Measurements from ENCODE around the gene FLVCR2. TPM values are rescaled to one million over a fixed set of nuclear protein-coding genes. Genes with fewer than 3 reads are reported as not detected.

Gene FLVCR2
- polyA plus RNA-seq, 1 donor from 2014 or later: not detected

DNA sequence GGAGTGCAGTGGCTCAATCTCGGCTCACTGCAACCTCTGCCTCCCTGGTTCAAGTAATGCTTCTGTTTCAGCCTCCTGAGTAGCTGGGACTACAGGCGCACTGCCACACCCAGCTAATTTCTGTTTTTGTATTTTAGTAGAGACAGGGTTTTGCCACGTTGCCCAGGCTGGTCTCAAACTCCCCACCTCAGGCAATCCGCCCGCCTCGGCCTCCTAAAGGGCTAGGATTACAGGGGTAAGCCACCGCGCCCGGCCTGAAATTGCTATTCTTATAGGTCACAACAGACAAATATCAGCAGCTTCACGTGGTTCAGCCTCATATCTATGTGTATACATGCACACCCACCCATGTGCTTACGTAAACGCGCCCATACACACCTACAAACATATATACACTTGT lies 32.5 kb upstream of the FLVCR2 start:
- Histone ChIP-seq H3K9me2 (ENCODE audit: insufficient read depth, low read length) (no peaks in the 10 kb centered on the region), H3K4me3 (ENCODE audit: low read length) (no peak overlapping the region), H3K79me2 (replicated peaks; ENCODE audit: insufficient read depth, low read length) (no peaks in the 10 kb centered on the region), H4K20me1 (ENCODE audit: insufficient read depth) (no peaks in the 10 kb centered on the region), H3K9ac (ENCODE audit: low read length) (no peak overlapping the region), H3K4me2 (ENCODE audit: low read length) (no peak overlapping the region), H3K36me3 (ENCODE audit: insufficient read depth, low read length) (no peaks in the 10 kb centered on the region), H2AFZ (ENCODE audit: low read depth, low read length) (no peak overlapping the region), H3F3A (ENCODE audit: insufficient read depth, low read length, poor library complexity, severe bottlenecking) (no peaks in the 10 kb centered on the region), H3K27me3 (ENCODE audit: insufficient read depth, low read depth, low read length) (no peaks in the 10 kb centered on the region), H3K9me3 (ENCODE audit: low read length) (no peaks in the 10 kb centered on the region), H3K27ac (ENCODE audit: low read length) (no peak overlapping the region)
- TF ChIP-seq MXI1 (conservative IDR thresholded peaks at IDR 0.05; ENCODE audit: poor library complexity, severe bottlenecking) (no peak), EZH2 (IDR thresholded peaks at IDR 0.05; ENCODE audit: borderline replicate concordance, insufficient read depth, low read length, poor library complexity, severe bottlenecking) (no peak), POLR2AphosphoS5 (IDR thresholded peaks at IDR 0.05) (no peak), RAD21 (conservative IDR thresholded peaks at IDR 0.05) (no peak), TAF1 (IDR thresholded peaks at IDR 0.05; ENCODE audit: low read depth) (no peak), EP300 (conservative IDR thresholded peaks at IDR 0.05; ENCODE audit: poor library complexity, severe bottlenecking) (no peak), SMC3 (conservative IDR thresholded peaks at IDR 0.05; ENCODE audit: poor library complexity) (no peak)
- TF ChIP-seq, protein P1, sequence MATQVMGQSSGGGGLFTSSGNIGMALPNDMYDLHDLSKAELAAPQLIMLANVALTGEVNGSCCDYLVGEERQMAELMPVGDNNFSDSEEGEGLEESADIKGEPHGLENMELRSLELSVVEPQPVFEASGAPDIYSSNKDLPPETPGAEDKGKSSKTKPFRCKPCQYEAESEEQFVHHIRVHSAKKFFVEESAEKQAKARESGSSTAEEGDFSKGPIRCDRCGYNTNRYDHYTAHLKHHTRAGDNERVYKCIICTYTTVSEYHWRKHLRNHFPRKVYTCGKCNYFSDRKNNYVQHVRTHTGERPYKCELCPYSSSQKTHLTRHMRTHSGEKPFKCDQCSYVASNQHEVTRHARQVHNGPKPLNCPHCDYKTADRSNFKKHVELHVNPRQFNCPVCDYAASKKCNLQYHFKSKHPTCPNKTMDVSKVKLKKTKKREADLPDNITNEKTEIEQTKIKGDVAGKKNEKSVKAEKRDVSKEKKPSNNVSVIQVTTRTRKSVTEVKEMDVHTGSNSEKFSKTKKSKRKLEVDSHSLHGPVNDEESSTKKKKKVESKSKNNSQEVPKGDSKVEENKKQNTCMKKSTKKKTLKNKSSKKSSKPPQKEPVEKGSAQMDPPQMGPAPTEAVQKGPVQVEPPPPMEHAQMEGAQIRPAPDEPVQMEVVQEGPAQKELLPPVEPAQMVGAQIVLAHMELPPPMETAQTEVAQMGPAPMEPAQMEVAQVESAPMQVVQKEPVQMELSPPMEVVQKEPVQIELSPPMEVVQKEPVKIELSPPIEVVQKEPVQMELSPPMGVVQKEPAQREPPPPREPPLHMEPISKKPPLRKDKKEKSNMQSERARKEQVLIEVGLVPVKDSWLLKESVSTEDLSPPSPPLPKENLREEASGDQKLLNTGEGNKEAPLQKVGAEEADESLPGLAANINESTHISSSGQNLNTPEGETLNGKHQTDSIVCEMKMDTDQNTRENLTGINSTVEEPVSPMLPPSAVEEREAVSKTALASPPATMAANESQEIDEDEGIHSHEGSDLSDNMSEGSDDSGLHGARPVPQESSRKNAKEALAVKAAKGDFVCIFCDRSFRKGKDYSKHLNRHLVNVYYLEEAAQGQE (IDR thresholded peaks at IDR 0.05; ENCODE audit: borderline replicate concordance): no peak
- TF ChIP-seq, protein P2, sequence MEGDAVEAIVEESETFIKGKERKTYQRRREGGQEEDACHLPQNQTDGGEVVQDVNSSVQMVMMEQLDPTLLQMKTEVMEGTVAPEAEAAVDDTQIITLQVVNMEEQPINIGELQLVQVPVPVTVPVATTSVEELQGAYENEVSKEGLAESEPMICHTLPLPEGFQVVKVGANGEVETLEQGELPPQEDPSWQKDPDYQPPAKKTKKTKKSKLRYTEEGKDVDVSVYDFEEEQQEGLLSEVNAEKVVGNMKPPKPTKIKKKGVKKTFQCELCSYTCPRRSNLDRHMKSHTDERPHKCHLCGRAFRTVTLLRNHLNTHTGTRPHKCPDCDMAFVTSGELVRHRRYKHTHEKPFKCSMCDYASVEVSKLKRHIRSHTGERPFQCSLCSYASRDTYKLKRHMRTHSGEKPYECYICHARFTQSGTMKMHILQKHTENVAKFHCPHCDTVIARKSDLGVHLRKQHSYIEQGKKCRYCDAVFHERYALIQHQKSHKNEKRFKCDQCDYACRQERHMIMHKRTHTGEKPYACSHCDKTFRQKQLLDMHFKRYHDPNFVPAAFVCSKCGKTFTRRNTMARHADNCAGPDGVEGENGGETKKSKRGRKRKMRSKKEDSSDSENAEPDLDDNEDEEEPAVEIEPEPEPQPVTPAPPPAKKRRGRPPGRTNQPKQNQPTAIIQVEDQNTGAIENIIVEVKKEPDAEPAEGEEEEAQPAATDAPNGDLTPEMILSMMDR (IDR thresholded peaks at IDR 0.05; ENCODE audit: poor library complexity, severe bottlenecking): no peak

DNA sequence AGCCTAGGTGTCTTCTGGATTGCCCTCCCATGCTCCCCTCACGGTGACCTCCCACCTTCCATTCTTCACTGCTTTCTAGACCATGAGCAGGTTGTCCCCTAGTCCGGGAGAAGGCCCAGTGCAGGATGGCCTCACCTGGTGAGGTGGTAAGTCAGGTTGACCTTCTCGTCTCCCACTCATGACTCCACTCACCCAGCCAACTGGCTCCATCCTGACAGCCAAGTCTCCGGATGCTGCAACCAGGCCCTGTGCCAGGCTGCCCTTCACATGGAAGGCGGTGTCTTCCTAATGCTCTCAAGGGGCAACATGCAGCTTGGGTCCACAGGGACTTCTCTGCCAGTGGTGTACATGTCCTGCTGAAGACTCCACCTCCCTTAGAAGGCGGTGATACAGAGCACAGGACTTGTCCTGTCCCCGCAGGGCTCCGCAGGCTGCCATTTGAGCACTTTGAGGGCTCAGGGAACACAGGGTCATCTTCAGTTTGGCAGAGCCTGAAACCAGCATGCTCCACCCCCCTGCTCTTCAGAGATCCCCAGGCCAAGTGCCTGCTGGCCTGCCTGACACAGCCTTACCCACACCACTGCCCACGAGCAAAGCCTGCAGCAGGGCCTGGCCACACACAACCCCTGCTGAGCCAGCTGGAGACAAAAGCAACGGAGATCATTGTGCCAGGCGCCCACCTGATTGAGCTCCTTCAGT lies 30.7 kb upstream of the FLVCR2 start:
- H3K4me2 ChIP-seq (ENCODE audit: low read length): no peak overlapping the region
- H3K27ac ChIP-seq (ENCODE audit: low read length): no peak overlapping the region
- no peak for TF ChIP-seq MXI1 (conservative IDR thresholded peaks at IDR 0.05; ENCODE audit: poor library complexity, severe bottlenecking)
- TF ChIP-seq, protein P1 (IDR thresholded peaks at IDR 0.05; ENCODE audit: borderline replicate concordance): no peak
- TF ChIP-seq, protein P2 (IDR thresholded peaks at IDR 0.05; ENCODE audit: poor library complexity, severe bottlenecking): no peak
- no peak for TF ChIP-seq POLR2AphosphoS5 (IDR thresholded peaks at IDR 0.05)

More for the DNA sequence above, 30.7 kb upstream of the FLVCR2 start:
- Histone ChIP-seq H3K9me3 (ENCODE audit: low read length) (no peaks in the 10 kb centered on the region), H3K4me3 (ENCODE audit: low read length) (no peak overlapping the region), H3K9me2 (ENCODE audit: insufficient read depth, low read length) (no peaks in the 10 kb centered on the region), H4K20me1 (ENCODE audit: insufficient read depth) (no peaks in the 10 kb centered on the region), H3K27me3 (ENCODE audit: insufficient read depth, low read depth, low read length) (no peaks in the 10 kb centered on the region), H2AFZ (ENCODE audit: low read depth, low read length) (no peak overlapping the region), H3K79me2 (replicated peaks; ENCODE audit: insufficient read depth, low read length) (no peaks in the 10 kb centered on the region), H3K36me3 (ENCODE audit: insufficient read depth, low read length) (no peaks in the 10 kb centered on the region), H3K9ac (ENCODE audit: low read length) (no peak overlapping the region), H3F3A (ENCODE audit: insufficient read depth, low read length, poor library complexity, severe bottlenecking) (no peaks in the 10 kb centered on the region)

Data from neural cell (in vitro differentiated cells).